NB4 (cell line): ENCODE data around the gene ADK.

Experiments used
- CTCF ChIP-seq: IDR thresholded peaks from one replicate; pipeline ENCODE4 v1.5.1; 2012; ENCODE audit warnings: low read depth, low read length
- MYC ChIP-seq: IDR thresholded peaks from 2 replicates; pipeline ENCODE4 v1.6.1; 2011; ENCODE audit warnings: low read depth, low read length

DNA sequence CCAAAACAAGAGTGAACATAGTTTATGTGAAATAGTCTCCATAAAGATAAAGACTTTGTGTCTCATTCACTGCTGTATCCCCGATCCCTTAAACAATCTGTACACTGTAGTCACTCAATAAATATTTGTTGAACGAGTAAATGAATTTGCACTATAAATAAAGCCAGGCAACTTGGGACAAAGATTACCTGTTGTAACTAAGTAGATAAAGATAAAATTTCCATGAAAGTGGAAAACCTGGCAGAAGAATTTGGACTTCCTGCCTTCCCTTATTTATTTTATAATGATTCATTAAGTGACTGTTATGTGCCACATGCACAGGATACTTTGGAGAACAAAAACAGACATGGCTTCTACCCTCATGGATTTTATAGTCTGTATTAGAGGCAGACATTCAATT, 397.7 kb downstream of the ADK start:
- TF ChIP-seq CTCF (no peak), MYC (no peak)
